ENCODE results near the gene JMJD1C.

The JMJD1C gene

GRCh38 chr10:63143987-63144386 lies 321.8 kb downstream of the JMJD1C start:
- H3K9me3 ChIP-seq = no peaks in the 10 kb centered on the region
- no peaks in the 10 kb centered on the region for H3K27me3 ChIP-seq
- H3K4me3 ChIP-seq (ENCODE audit: low read depth, low read length) = no peak overlapping the region
- no peaks in the 10 kb centered on the region for H3K36me3 ChIP-seq
- no peak for TF ChIP-seq CTCF (IDR thresholded peaks at IDR 0.05; ENCODE audit: low read depth, low read length)
- no peaks in the 10 kb centered on the region; the same call in 1 of the 2 replicates for H3K4me1 ChIP-seq
- no peak for DNase-seq

- Histone ChIP-seq H3K9me3 (no peaks in the 10 kb centered on the region), H3K36me3 (no peaks in the 10 kb centered on the region), H3K4me1 (no peaks in the 10 kb centered on the region; the same call in 1 of the 2 replicates), H3K27me3 (no peaks in the 10 kb centered on the region), H3K4me3 (ENCODE audit: low read depth, low read length) (no peak overlapping the region)
- TF ChIP-seq CTCF (IDR thresholded peaks at IDR 0.05; ENCODE audit: low read depth, low read length) = no peak
- DNase-seq = no peak
Observed at GRCh38 chr10:63142136-63142535, 323.6 kb downstream of the JMJD1C start.

GRCh38 chr10:63140077-63140476 lies 325.7 kb downstream of the JMJD1C start:
- no peaks in the 10 kb centered on the region for H3K36me3 ChIP-seq

GRCh38 chr10:63137306-63137705 lies 328.5 kb downstream of the JMJD1C start:
- no peak for DNase-seq
- H3K4me1 ChIP-seq = no peaks in the 10 kb centered on the region; the same call in 1 of the 2 replicates
- TF ChIP-seq CTCF (IDR thresholded peaks at IDR 0.05; ENCODE audit: low read depth, low read length) = no peak
- no peak overlapping the region for H3K4me3 ChIP-seq (ENCODE audit: low read depth, low read length)
- no peaks in the 10 kb centered on the region for H3K27me3 ChIP-seq
- H3K9me3 ChIP-seq = no peaks in the 10 kb centered on the region
- no peaks in the 10 kb centered on the region for H3K36me3 ChIP-seq

More at GRCh38 chr10:63140077-63140476, 325.7 kb downstream of the JMJD1C start:
- Histone ChIP-seq H3K9me3 (no peaks in the 10 kb centered on the region), H3K27me3 (no peaks in the 10 kb centered on the region), H3K4me1 (no peaks in the 10 kb centered on the region; the same call in 1 of the 2 replicates), H3K4me3 (ENCODE audit: low read depth, low read length) (no peak overlapping the region)
- no peak for TF ChIP-seq CTCF (IDR thresholded peaks at IDR 0.05; ENCODE audit: low read depth, low read length)
- DNase-seq = no peak

- Histone ChIP-seq H3K36me3 (no peaks in the 10 kb centered on the region), H3K4me3 (ENCODE audit: low read depth, low read length) (peak overlapping the region; percentile 88), H3K4me1 (no peaks in the 10 kb centered on the region), H3K27me3 (no peaks in the 10 kb centered on the region), H3K9me3 (no peaks in the 10 kb centered on the region)
- no peak for DNase-seq
- no peak for TF ChIP-seq CTCF (IDR thresholded peaks at IDR 0.05; ENCODE audit: low read depth, low read length)
Observed at GRCh38 chr10:63133821-63134557, 331.8 kb downstream of the JMJD1C start.

GRCh38 chr10:63133056-63133820 lies 332.5 kb downstream of the JMJD1C start, which contains the start of gene NRBF2:
Gene NRBF2 (plus strand): TSS chr10:63133328. CDS start chr10:63133471, 143 bp downstream.
- DNase-seq = peak; percentile 98
- TF ChIP-seq CTCF (IDR thresholded peaks at IDR 0.05; ENCODE audit: low read depth, low read length) = peak; percentile 9; the same call in 1 of the 2 replicates
- H3K27me3 ChIP-seq = no peaks in the 10 kb centered on the region
- no peaks in the 10 kb centered on the region for H3K9me3 ChIP-seq
- peak within 1 kb of the TSS; percentile 88 for H3K4me3 ChIP-seq (ENCODE audit: low read depth, low read length)
- no peaks in the 10 kb centered on the region for H3K4me1 ChIP-seq
- no peaks in the 10 kb centered on the region for H3K36me3 ChIP-seq
